Measurements from ENCODE around the gene MEMO1. TPM values are rescaled to one million over a fixed set of nuclear protein-coding genes. Genes with fewer than 3 reads are reported as not detected.

The MEMO1 gene
- total and polyA plus RNA-seq, 2 of the 4 experiments (the other 2 are of a cell fraction) = 23.7 to 49.7 TPM

GRCh38 chr2:31980674-31981356, 30.0 kb downstream of the MEMO1 start:
- Histone ChIP-seq H3K9ac (ENCODE audit: low read depth, low read length) (no peak overlapping the region), H2AK5ac (ENCODE audit: low read depth, low read length) (no peak overlapping the region), H3K79me1 (ENCODE audit: low read depth in 1 of 2, low read length in 2 of 2) (peaks cover 15 to 50% of the 10 kb centered on the region in 2 experiments), H3K36me3 (ENCODE audit: control insufficient read depth, insufficient read depth, low read length) (no peaks in the 10 kb centered on the region), H3K56ac (ENCODE audit: extremely low read depth, insufficient read depth, low read length) (no peak overlapping the region), H3K4me3 (ENCODE audit: insufficient read depth, low read depth, low read length) (no peak overlapping the region), H4K5ac (ENCODE audit: low read depth, low read length) (no peak overlapping the region), H3K9me3 (ENCODE audit: control insufficient read depth, insufficient read depth, low read length) (no peaks in the 10 kb centered on the region), H4K20me1 (ENCODE audit: insufficient read depth, low read length) (peaks cover 51% of the 10 kb centered on the region), H2BK15ac (ENCODE audit: low read depth, low read length) (no peak overlapping the region), H4K91ac (ENCODE audit: insufficient read depth, low read depth, low read length) (no peak overlapping the region), H2BK5ac (ENCODE audit: low read depth, low read length, poor library complexity, severe bottlenecking) (no peak overlapping the region), H3K4me1 (ENCODE audit: control insufficient read depth, insufficient read depth, low read length) (no peaks in the 10 kb centered on the region; the same call in 1 of the 2 replicates), H3K18ac (ENCODE audit: low read depth, low read length) (no peak overlapping the region), H2AK9ac (replicated peaks; ENCODE audit: low read depth, low read length, poor library complexity) (no peak overlapping the region), H3K9me1 (ENCODE audit: insufficient read depth, low read length) (peaks cover 10% of the 10 kb centered on the region), H2AFZ (replicated peaks; ENCODE audit: low read length, poor library complexity) (no peak overlapping the region), H2BK20ac (ENCODE audit: low read depth, low read length) (no peak overlapping the region), H3K14ac (replicated peaks; ENCODE audit: low read depth, low read length) (peak overlapping the region; percentile 37; the same call in 1 of the 2 replicates), H4K8ac (ENCODE audit: low read depth in 2 of 2, low read length in 2 of 2) (no peak overlapping the region), H2BK120ac (ENCODE audit: low read depth, low read length) (no peak overlapping the region), H3K27ac (ENCODE audit: insufficient read depth, low read length) (no peak overlapping the region; the same call in 1 of the 2 replicates), H3K27me3 (ENCODE audit: control insufficient read depth, insufficient read depth, low read length) (no peaks in the 10 kb centered on the region), H3K4ac (ENCODE audit: low read depth, low read length) (no peak overlapping the region), H3K4me2 (ENCODE audit: low read depth, low read length) (peak overlapping the region; percentile 49; the same call in 1 of the 2 replicates), H3K23ac (ENCODE audit: low read depth, low read length) (peak overlapping the region; percentile 31; the same call in 1 of the 2 replicates)
- peak; percentile 68 for DNase-seq
- WGBS, 2 experiments (ENCODE audit: extremely low coverage in 2 of 2, insufficient read length in 1 of 2) = no CpG with 5 or more reads among the region's 6 CpGs
- ATAC-seq (ENCODE audit: low read depth) = peak; percentile 99
- no TSS peak for BruUV-seq (replicated peaks)
- intact Hi-C loops (cut with micrococcal nuclease) (no loop called here), in situ Hi-C loops (cut with MboI; ENCODE audit: low sequenced_read_pairs) (no loop called here), dilution Hi-C loops (cut with HindIII; ENCODE audit: low sequenced_read_pairs, unreplicated experiment) (no loop called here)
- ChIA-PET POLR2A (ENCODE audit: unreplicated experiment) (no interaction called here), CTCF (no interaction called here)
- TF ChIP-seq RCOR1 (IDR thresholded peaks at IDR 0.05; ENCODE audit: insufficient replicate concordance, low read length) = no peak
- peak; percentile 99 for TF ChIP-seq RFX5 (IDR thresholded peaks at IDR 0.05; ENCODE audit: low read depth, low read length)

Data from IMR-90 (cell line).